Tibial artery (tissue), 4 donors: ENCODE measurements around the gene CYP11A1.

Source experiments
- DNase-seq, 2 donors: peaks; one replicate each; pipeline ENCODE4 v3.0.0-alpha.2; 2019
- H3K27ac ChIP-seq, 2 donors: fragments of 200-600 bp; sonication (generic) in 1 of 2; 1 replicate in 1 of 2; 2 replicates in 1 of 2; pipeline ENCODE4 v1.5.1; 2018 to 2019; ENCODE audit warnings: mild to moderate bottlenecking in 1 of 2
- H3K27me3 ChIP-seq, 2 donors: fragments of 200-600 bp; sonication (generic) in 1 of 2; one replicate each; pipeline versions ENCODE4 v1.5.1 to v1.6.0; 2016 to 2019
- H3K36me3 ChIP-seq, 3 donors: fragments of 200-600 bp; sonication (generic) in 2 of 3; one replicate each; pipeline ENCODE4 v1.5.1; 2016 to 2019; ENCODE audit warnings: mild to moderate bottlenecking in 2 of 3
- H3K4me1 ChIP-seq, 4 donors: fragments of 200-600 bp; sonication (generic) in 2 of 4; 1 replicate in 3 of 4; 2 replicates in 1 of 4; pipeline ENCODE4 v1.5.1; 2016 to 2019
- H3K4me3 ChIP-seq, 2 donors: fragments of 200-600 bp; sonication (generic) in 1 of 2; 1 replicate in 1 of 2; 2 replicates in 1 of 2; pipeline ENCODE4 v1.5.1; 2018 to 2019; ENCODE audit warnings: mild to moderate bottlenecking in 2 of 2
- H3K9me3 ChIP-seq, 3 donors: fragments of 200-600 bp; sonication (generic) in 1 of 3; one replicate each; pipeline ENCODE4 v1.5.1; 2016 to 2019
- intact Hi-C: fragments of 100-400 bp; cut with DNase I; formaldehyde crosslinking; loops from one replicate; pipeline ENCODE4 v1.15.0; 2023; ENCODE audit warnings: low total_unique reads
- TF ChIP-seq, protein P1 (sequence below), 2 experiments: fragments of 200-600 bp in 1 of 2; fragments of 450-650 bp in 1 of 2; IDR thresholded peaks; one replicate each; pipeline ENCODE4 v1.5.1; 2017 to 2019; ENCODE audit warnings: antibody characterized with exemption in 2 of 2, mild to moderate bottlenecking in 1 of 2, moderate library complexity in 1 of 2

CYP11A1 gene

DNA sequence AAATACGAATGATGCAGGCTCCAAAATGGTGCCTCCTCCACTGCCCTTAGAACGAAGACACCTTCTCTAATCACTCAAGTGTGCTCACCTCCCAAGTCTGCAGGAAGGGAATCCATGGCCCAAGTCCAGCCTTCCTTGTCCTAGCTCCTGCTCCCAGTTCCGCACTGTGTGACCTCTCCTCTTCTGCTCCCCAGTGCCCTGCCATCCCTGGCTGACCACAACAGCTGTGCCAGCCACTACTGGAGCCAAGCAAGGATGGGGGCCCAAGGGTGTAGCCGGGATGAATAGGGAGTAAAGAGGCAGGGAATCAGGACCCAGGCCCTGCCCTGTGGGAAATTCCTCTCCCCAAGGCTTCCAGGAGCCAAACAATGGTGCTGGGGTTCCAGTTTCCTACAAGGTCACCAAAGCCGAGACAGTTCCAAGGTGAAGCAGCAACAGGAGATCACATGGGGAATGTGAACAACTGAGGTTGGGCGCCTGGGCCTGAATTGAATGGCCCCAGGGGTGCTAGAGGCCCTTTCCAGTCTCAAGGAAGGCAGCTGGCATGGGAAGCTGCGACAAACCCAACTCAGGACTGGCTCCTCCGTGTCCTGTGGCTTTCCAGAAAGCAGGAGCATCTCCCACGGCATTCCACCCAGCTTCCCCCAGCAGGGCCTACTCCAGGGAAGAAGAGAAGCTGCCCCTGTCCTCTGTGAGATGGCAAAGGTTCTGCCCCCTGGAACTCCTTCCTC is 46.1 kb upstream of the CYP11A1 start:
- intact Hi-C loops: no loop called here
- Histone ChIP-seq H3K27ac (no peak overlapping the region), H3K4me1 (no peaks in the 10 kb centered on the region), H3K27me3 (peaks cover 0 to 15% of the 10 kb centered on the region in 2 donors), H3K36me3 (no peaks in the 10 kb centered on the region), H3K9me3 (no peaks in the 10 kb centered on the region), H3K4me3 (no peak overlapping the region)
- TF ChIP-seq, protein P1, sequence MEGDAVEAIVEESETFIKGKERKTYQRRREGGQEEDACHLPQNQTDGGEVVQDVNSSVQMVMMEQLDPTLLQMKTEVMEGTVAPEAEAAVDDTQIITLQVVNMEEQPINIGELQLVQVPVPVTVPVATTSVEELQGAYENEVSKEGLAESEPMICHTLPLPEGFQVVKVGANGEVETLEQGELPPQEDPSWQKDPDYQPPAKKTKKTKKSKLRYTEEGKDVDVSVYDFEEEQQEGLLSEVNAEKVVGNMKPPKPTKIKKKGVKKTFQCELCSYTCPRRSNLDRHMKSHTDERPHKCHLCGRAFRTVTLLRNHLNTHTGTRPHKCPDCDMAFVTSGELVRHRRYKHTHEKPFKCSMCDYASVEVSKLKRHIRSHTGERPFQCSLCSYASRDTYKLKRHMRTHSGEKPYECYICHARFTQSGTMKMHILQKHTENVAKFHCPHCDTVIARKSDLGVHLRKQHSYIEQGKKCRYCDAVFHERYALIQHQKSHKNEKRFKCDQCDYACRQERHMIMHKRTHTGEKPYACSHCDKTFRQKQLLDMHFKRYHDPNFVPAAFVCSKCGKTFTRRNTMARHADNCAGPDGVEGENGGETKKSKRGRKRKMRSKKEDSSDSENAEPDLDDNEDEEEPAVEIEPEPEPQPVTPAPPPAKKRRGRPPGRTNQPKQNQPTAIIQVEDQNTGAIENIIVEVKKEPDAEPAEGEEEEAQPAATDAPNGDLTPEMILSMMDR (IDR thresholded peaks at IDR 0.05): no peak
- DNase-seq: no peak

DNA sequence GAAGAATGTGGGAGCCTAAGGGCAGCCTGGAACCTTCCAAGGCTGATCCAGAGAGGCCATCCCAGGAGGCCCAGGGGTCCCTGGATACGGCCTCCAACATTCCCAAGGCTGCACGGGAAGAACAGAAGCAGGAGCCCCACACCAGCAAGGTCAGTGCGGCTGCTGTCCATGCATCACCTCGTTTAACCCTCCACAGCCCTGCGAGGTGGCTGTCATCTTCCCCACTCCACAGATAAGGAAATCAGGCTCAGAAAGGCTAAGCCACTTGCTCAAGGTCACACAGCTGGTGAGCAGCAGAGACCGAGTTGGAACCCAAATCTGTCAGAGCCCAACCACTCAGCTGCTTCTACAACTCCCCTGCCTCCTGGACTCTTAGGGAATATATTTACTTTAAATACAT is 44.7 kb upstream of the CYP11A1 start:
- Histone ChIP-seq H3K4me1 (no peaks in the 10 kb centered on the region), H3K4me3 (no peak overlapping the region), H3K9me3 (no peaks in the 10 kb centered on the region), H3K27me3 (peaks cover 0 to 22% of the 10 kb centered on the region in 2 donors), H3K36me3 (no peaks in the 10 kb centered on the region), H3K27ac (no peak overlapping the region)
- no peak for DNase-seq
- TF ChIP-seq, protein P1 (IDR thresholded peaks at IDR 0.05): no peak
- intact Hi-C loops: no loop called here

DNA sequence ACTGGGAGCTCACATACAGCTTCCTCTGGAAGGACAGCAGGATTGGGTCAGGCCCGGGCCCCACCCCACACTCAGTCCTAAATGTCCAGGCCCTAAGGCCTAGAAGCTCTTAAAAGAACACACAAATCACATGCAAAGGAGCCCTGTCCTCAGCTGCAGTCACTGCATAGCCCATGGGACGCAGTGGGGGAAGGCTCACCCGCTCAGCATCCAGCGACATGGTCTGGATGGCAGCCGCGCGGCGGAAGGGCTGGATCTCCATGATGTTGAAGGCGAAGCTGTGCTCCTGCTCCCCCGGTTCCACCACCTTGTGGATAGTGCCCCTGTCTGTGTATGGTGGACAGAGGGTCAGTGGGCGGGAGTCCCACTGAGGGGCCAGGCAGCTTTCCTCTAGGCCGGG is 44.2 kb upstream of the CYP11A1 start:
- H3K4me3 ChIP-seq: no peak overlapping the region
- intact Hi-C loops: no loop called here
- H3K27ac ChIP-seq: no peak overlapping the region
- no peaks in the 10 kb centered on the region for H3K4me1 ChIP-seq
- no peaks in the 10 kb centered on the region for H3K9me3 ChIP-seq
- peaks cover 0 to 20% of the 10 kb centered on the region in 2 donors for H3K27me3 ChIP-seq
- DNase-seq: no peak
- no peaks in the 10 kb centered on the region for H3K36me3 ChIP-seq
- TF ChIP-seq, protein P1 (IDR thresholded peaks at IDR 0.05): no peak

DNA sequence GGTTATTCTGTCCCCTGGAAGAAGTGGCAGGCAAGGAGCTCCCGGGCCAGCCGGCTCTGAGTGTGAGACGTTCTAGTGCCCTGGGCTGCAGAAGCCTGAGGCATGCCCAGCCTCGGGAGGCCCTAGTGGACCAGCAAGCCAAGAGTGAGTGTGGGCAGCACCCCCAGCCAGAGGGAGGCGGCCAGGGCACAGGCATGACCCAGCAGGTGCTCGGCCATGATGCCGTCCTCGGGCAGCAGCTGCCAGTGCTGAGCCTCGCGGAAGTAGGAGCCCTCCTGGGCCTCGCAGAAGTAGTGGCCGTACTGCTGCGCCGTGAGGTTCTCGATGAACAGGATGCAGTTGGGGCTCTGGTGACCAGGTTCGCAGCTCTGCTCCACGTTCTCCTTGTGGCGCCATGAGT is 43.1 kb upstream of the CYP11A1 start:
- Histone ChIP-seq H3K27me3 (peaks cover 0 to 20% of the 10 kb centered on the region in 2 donors), H3K27ac (no peak overlapping the region), H3K4me1 (no peaks in the 10 kb centered on the region), H3K36me3 (no peaks in the 10 kb centered on the region), H3K4me3 (no peak overlapping the region), H3K9me3 (no peaks in the 10 kb centered on the region)
- TF ChIP-seq, protein P1 (IDR thresholded peaks at IDR 0.05): no peak
- intact Hi-C loops: no loop called here
- DNase-seq: no peak

DNA sequence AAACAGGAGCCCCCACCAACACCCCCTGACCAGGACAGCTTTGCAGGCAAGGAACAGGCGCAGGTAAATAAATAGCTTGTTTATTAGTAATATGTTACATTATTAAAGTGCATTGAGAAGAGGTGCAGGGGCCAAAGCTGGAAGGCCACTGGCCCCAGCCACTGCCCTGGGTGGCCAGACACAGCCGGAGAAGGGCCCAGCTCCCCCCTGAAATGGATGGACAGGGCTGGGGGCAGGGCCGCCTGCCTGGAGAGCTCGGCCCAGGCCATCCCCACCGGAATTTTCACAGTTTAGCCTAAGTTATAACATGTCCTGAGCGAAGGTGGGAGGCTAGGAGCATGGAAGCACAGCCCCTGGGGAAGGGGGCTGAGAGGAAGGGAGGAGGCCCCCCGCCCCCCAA is 41.8 kb upstream of the CYP11A1 start:
- Histone ChIP-seq H3K4me3 (no peak overlapping the region), H3K36me3 (no peaks in the 10 kb centered on the region), H3K9me3 (no peaks in the 10 kb centered on the region), H3K4me1 (no peaks in the 10 kb centered on the region), H3K27me3 (peaks cover 0 to 22% of the 10 kb centered on the region in 2 donors), H3K27ac (no peak overlapping the region)
- intact Hi-C loops: no loop called here
- TF ChIP-seq, protein P1 (IDR thresholded peaks at IDR 0.05): no peak
- DNase-seq: no peak
